A549 (cell line): ENCODE measurements around the gene SPIB. TPM values are rescaled to one million over a fixed set of nuclear protein-coding genes. Genes with fewer than 3 reads are reported as not detected.

Experiments
- ATAC-seq, 2 experiments: fragments of 200-7000 bp in 1 of 2; fragments of >200 bp in 1 of 2; cut with Nextera tagmentation in 1 of 2; cut with Tn5 transposase in 1 of 2; 3 replicates each; pipeline versions ENCODE4 v1.8.0 to v1.9.1; 2018 to 2020; ENCODE audit warnings: mild to moderate bottlenecking in 1 of 2, moderate library complexity in 1 of 2
- CTCF ChIA-PET: fragments of 300-600 bp; sonication (Branson Sonifier 250); formaldehyde crosslinking; extraction: SDS; loops from one replicate; lab custom pipeline; 2021; ENCODE audit warnings: antibody characterized with exemption, inconsistent platforms; lab: Yijun Ruan, JAX
- POLR2A ChIA-PET: fragments of 350-600 bp; formaldehyde crosslinking; extraction: SDS; loops from one replicate; lab custom pipeline; 2021; ENCODE audit warnings: antibody characterized with exemption, inconsistent platforms; lab: Yijun Ruan, JAX
- DNase-seq, 2 experiments: peaks; one replicate each; pipeline versions ENCODE4 v3.0.0 to v3.0.0-alpha.2; 2011 to 2016; ENCODE audit warnings: low read depth in 1 of 2, low spot score in 1 of 2
- FAIRE-seq: peaks from 2 replicates; lab custom pipeline; 2011; peaks lifted over from hg19 to GRCh38; lab: Jason Lieb, UNC
- H3K27ac ChIP-seq, 2 experiments: fragments of >200 bp; sonication (Bioruptor Twin); formaldehyde crosslinking; 3 replicates each; pipeline ENCODE4 v1.5.1; 2016 to 2017
- H3K4me1 ChIP-seq: fragments of >200 bp; sonication (Bioruptor Twin); formaldehyde crosslinking; 3 replicates; pipeline ENCODE4 v1.6.1; 2016
- H3K4me2 ChIP-seq: fragments of >200 bp; sonication (Bioruptor Twin); formaldehyde crosslinking; 3 replicates; pipeline ENCODE4 v1.6.1; 2016
- H3K4me3 ChIP-seq: fragments of >200 bp; sonication (Bioruptor Twin); formaldehyde crosslinking; 3 replicates; pipeline ENCODE4 v1.5.1; 2016
- H3K9me3 ChIP-seq: fragments of >200 bp; sonication (Bioruptor Twin); formaldehyde crosslinking; 3 replicates; pipeline ENCODE4 v1.6.1; 2016
- CHD2 ChIP-seq: fragments of 150-350 bp; IDR thresholded peaks from 2 replicates; pipeline ENCODE4 v1.6.1; 2014; ENCODE audit warnings: low read length; ENCODE audit not compliant: partially characterized antibody
- CTCF ChIP-seq: fragments of >200 bp; sonication (Bioruptor Twin); formaldehyde crosslinking; IDR thresholded peaks from 3 replicates; pipeline ENCODE4 v1.5.1; 2016
- ELK1 ChIP-seq: fragments of 150-350 bp; IDR thresholded peaks from 2 replicates; pipeline ENCODE4 v1.6.1; 2014; ENCODE audit warnings: low read depth, mild to moderate bottlenecking, low read length
- EP300 ChIP-seq, 2 experiments: fragments of >200 bp; sonication (Bioruptor Twin); formaldehyde crosslinking; IDR thresholded peaks; 2 replicates in 1 of 2; 3 replicates in 1 of 2; pipeline ENCODE4 v1.6.1; 2016 to 2017
- ESRRA ChIP-seq: fragments of 150-350 bp; IDR thresholded peaks from 2 replicates; pipeline ENCODE4 v1.6.1; 2014; ENCODE audit warnings: mild to moderate bottlenecking, low read length, borderline replicate concordance
- FOSL2 ChIP-seq, 2 experiments: fragments of 450-650 bp in 1 of 2; fragments of >200 bp in 1 of 2; sonication (Bioruptor Twin) in 1 of 2; formaldehyde crosslinking; IDR thresholded peaks; 2 replicates each; pipeline versions ENCODE4 v1.5.0 to v1.6.1; 2016 to 2020; ENCODE audit warnings: mild to moderate bottlenecking in 1 of 2, moderate library complexity in 1 of 2
- FOXS1 ChIP-seq: fragments of 250-450 bp; sonication (Bioruptor Pico); IDR thresholded peaks from 2 replicates; pipeline ENCODE4 v1.5.0; 2020; ENCODE audit warnings: mild to moderate bottlenecking, moderate library complexity
- GATA3 ChIP-seq: IDR thresholded peaks from 2 replicates; pipeline ENCODE4 v1.6.1; 2012; ENCODE audit warnings: borderline replicate concordance
- HMGXB4 ChIP-seq: fragments of 250-450 bp; sonication (Bioruptor Pico); IDR thresholded peaks from 2 replicates; pipeline ENCODE4 v1.5.0; 2021; ENCODE audit warnings: mild to moderate bottlenecking, moderate library complexity, borderline replicate concordance
- HOXA7 ChIP-seq: fragments of 250-450 bp; sonication (Bioruptor Pico); IDR thresholded peaks from 2 replicates; pipeline ENCODE4 v1.5.0; 2020; ENCODE audit warnings: mild to moderate bottlenecking, moderate library complexity
- HOXB13 ChIP-seq: fragments of 250-450 bp; sonication (Bioruptor Pico); IDR thresholded peaks from 2 replicates; pipeline ENCODE4 v1.5.0; 2020; ENCODE audit warnings: low read depth, mild to moderate bottlenecking, moderate library complexity
- KDM1A ChIP-seq: fragments of 200-600 bp; sonication (generic); IDR thresholded peaks from 2 replicates; pipeline ENCODE4 v1.6.1; 2016; ENCODE audit warnings: low read depth, mild to moderate bottlenecking
- MAZ ChIP-seq: fragments of 150-350 bp; IDR thresholded peaks from 2 replicates; pipeline ENCODE4 v1.6.1; 2014; ENCODE audit warnings: antibody characterized with exemption, low read depth, low read length, borderline replicate concordance
- NFE2L2 ChIP-seq: fragments of 150-350 bp; conservative IDR thresholded peaks from 2 replicates; pipeline ENCODE4 v1.6.1; 2014; ENCODE audit warnings: low read length
- NR3C1 ChIP-seq: fragments of >200 bp; sonication (Bioruptor Twin); formaldehyde crosslinking; IDR thresholded peaks from 3 replicates; pipeline ENCODE4 v1.6.1; 2017
- PBX3 ChIP-seq: IDR thresholded peaks from 2 replicates; pipeline ENCODE4 v1.6.1; 2012
- POLR2A ChIP-seq: IDR thresholded peaks from 2 replicates; pipeline ENCODE4 v1.6.1; 2012; ENCODE audit warnings: mild to moderate bottlenecking, low read length
- RARB ChIP-seq: fragments of 250-450 bp; sonication (Bioruptor Pico); IDR thresholded peaks from 2 replicates; pipeline ENCODE4 v1.8.0; 2021; ENCODE audit warnings: mild to moderate bottlenecking, moderate library complexity
- REST ChIP-seq: fragments of 200-600 bp; sonication (generic); IDR thresholded peaks from 2 replicates; pipeline ENCODE4 v1.6.1; 2016; ENCODE audit warnings: antibody characterized with exemption, mild to moderate bottlenecking, moderate library complexity
- SMC3 ChIP-seq: fragments of >200 bp; sonication (Bioruptor Twin); formaldehyde crosslinking; IDR thresholded peaks from 3 replicates; pipeline ENCODE4 v1.6.1; 2018; ENCODE audit warnings: inconsistent platforms
- SREBF2 ChIP-seq: fragments of 450-650 bp; IDR thresholded peaks from 2 replicates; pipeline ENCODE4 v1.6.1; 2014; ENCODE audit warnings: mild to moderate bottlenecking, moderate library complexity
- TFCP2L1 ChIP-seq: fragments of 250-450 bp; sonication (Bioruptor Pico); IDR thresholded peaks from 2 replicates; pipeline ENCODE4 v1.5.0; 2021; ENCODE audit warnings: mild to moderate bottlenecking
- ZC3H11A ChIP-seq: fragments of 450-650 bp; IDR thresholded peaks from 2 replicates; pipeline ENCODE4 v1.6.1; 2014; ENCODE audit warnings: antibody characterized with exemption, mild to moderate bottlenecking
- ZSCAN20 ChIP-seq: fragments of 250-450 bp; sonication (Bioruptor Pico); IDR thresholded peaks from 2 replicates; pipeline ENCODE4 v1.8.0; 2022; ENCODE audit warnings: mild to moderate bottlenecking, moderate library complexity
- WGBS: methylation state at CpG from one replicate; pipeline ENCODE4 v1.1.6; 2017; ENCODE audit errors: missing lambda C conversion rate; 5-methylcytosine and 5-hydroxymethylcytosine counted together
- polyA plus RNA-seq, 4 experiments: library from polyadenylated mRNA; depleted of rRNA in 3 of 4; stranded (reverse); fragments of >200 nt; fragmentation: RNase III in 1 of 4; extraction: RNeasy Plus Mini Kit Qiagen cat#74134 plus additional on column Dnase treatment in 1 of 4; gene quantifications; 2 replicates in 3 of 4; 3 replicates in 1 of 4; pipeline ENCODE4 v1.2.3, GENCODE V29; 2011 to 2017

Gene SPIB
- polyA plus RNA-seq, 2 of the 4 experiments (the other 2 are of a cell fraction): 0.03 TPM; not detected in 1

- no peak overlapping the region for H3K4me3 ChIP-seq
- 94% methylated on average over 40 of the region's 48 CpGs for WGBS
- ChIA-PET CTCF (interaction anchor here (0.9 to 2.6 kb wide), 8 partner anchors 13 to 154 kb away, joined by 3 to 12 read pairs (median 4); partner anchors contain the start of genes POLD1 and SPIB), POLR2A (no interaction called here)
- TF ChIP-seq ELK1 (no peak), RARB (CRISPR knock-in tag) (no peak), ZC3H11A (no peak), FOXS1 (CRISPR knock-in tag) (no peak), NFE2L2 (no peak), EP300 (IDR thresholded peaks at IDR 0.05) (no peak), REST (no peak), CHD2 (no peak), KDM1A (no peak), ZSCAN20 (CRISPR knock-in tag) (no peak)
- DNase-seq (no peak), ATAC-seq (no peak), FAIRE-seq (no peak)
- no peak overlapping the region for H3K27ac ChIP-seq
- no peaks in the 10 kb centered on the region for H3K4me1 ChIP-seq
- H3K4me2 ChIP-seq: no peak overlapping the region
- no peaks in the 10 kb centered on the region for H3K9me3 ChIP-seq
Measured at GRCh38 chr19:50401605-50402450, 16.9 kb upstream of the SPIB start.

GRCh38 chr19:50402544-50403301 lies 16.0 kb upstream of the SPIB start:
- no peak overlapping the region for H3K4me2 ChIP-seq
- no peak for DNase-seq
- no peak overlapping the region for H3K27ac ChIP-seq
- FAIRE-seq: no peak
- POLR2A ChIA-PET: no interaction called here
- no peak; a peak in 1 of 6 replicates for ATAC-seq
- H3K4me1 ChIP-seq: no peaks in the 10 kb centered on the region
- CTCF ChIA-PET: interaction anchor here (0.9 to 2.6 kb wide), 9 partner anchors 12 to 256 kb away, joined by 3 to 12 read pairs (median 4); partner anchors contain the start of genes POLD1 and SPIB
- H3K9me3 ChIP-seq: no peaks in the 10 kb centered on the region
- WGBS: 95% methylated on average over 41 of the region's 41 CpGs
- no peak overlapping the region for H3K4me3 ChIP-seq
- TF ChIP-seq HOXB13 (CRISPR knock-in tag): no peak
- no peak for TF ChIP-seq SMC3
- TF ChIP-seq CTCF: no peak
- TF ChIP-seq ESRRA: no peak
- no peak for TF ChIP-seq TFCP2L1 (CRISPR knock-in tag)
- TF ChIP-seq SREBF2: no peak
- TF ChIP-seq FOSL2 (IDR thresholded peaks at IDR 0.05): no peak
- TF ChIP-seq FOSL2 (CRISPR knock-in tag; IDR thresholded peaks at IDR 0.05): no peak
- no peak for TF ChIP-seq KDM1A
- no peak for TF ChIP-seq POLR2A
- TF ChIP-seq MAZ: no peak
- TF ChIP-seq NR3C1: no peak
- TF ChIP-seq PBX3: no peak
- no peak for TF ChIP-seq NFE2L2
- no peak for TF ChIP-seq HMGXB4 (CRISPR knock-in tag)
- no peak for TF ChIP-seq GATA3
- no peak for TF ChIP-seq CHD2
- TF ChIP-seq HOXA7 (CRISPR knock-in tag): no peak
